Ishikawa (cell line): ENCODE results near the gene OR6S1.

Experiments
- EGR1 ChIP-seq: IDR thresholded peaks from 2 replicates; pipeline ENCODE4 v1.6.1; 2012
- EP300 ChIP-seq: IDR thresholded peaks from 2 replicates; pipeline ENCODE4 v1.6.1; 2012; ENCODE audit warnings: borderline replicate concordance
- TAF1 ChIP-seq: IDR thresholded peaks from 2 replicates; pipeline ENCODE4 v1.6.1; 2012; ENCODE audit warnings: low read depth, mild to moderate bottlenecking
- TF ChIP-seq, protein P1 (sequence below): IDR thresholded peaks from 2 replicates; pipeline ENCODE4 v1.6.1; 2012; ENCODE audit warnings: low read depth, mild to moderate bottlenecking

DNA sequence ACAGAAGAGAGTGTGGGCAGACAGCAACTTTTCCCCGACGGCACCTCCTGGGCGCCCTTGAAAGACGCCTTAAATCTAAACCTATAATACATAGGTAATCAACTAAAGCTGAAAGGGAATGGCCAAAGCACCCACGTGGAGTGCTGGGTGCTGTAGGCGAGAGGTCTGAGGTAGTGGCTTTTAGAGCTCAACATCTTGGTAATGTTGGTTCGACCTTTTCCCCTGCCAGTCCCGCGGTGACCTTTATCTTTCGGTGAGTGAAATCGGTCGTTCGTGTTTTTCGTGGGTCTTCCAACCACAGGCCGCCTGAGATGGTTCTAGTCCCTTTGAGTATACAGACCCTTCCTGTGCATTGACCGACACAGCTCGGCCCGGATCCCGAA is 9.1 kb downstream of the OR6S1 start:
- TF ChIP-seq, protein P1, sequence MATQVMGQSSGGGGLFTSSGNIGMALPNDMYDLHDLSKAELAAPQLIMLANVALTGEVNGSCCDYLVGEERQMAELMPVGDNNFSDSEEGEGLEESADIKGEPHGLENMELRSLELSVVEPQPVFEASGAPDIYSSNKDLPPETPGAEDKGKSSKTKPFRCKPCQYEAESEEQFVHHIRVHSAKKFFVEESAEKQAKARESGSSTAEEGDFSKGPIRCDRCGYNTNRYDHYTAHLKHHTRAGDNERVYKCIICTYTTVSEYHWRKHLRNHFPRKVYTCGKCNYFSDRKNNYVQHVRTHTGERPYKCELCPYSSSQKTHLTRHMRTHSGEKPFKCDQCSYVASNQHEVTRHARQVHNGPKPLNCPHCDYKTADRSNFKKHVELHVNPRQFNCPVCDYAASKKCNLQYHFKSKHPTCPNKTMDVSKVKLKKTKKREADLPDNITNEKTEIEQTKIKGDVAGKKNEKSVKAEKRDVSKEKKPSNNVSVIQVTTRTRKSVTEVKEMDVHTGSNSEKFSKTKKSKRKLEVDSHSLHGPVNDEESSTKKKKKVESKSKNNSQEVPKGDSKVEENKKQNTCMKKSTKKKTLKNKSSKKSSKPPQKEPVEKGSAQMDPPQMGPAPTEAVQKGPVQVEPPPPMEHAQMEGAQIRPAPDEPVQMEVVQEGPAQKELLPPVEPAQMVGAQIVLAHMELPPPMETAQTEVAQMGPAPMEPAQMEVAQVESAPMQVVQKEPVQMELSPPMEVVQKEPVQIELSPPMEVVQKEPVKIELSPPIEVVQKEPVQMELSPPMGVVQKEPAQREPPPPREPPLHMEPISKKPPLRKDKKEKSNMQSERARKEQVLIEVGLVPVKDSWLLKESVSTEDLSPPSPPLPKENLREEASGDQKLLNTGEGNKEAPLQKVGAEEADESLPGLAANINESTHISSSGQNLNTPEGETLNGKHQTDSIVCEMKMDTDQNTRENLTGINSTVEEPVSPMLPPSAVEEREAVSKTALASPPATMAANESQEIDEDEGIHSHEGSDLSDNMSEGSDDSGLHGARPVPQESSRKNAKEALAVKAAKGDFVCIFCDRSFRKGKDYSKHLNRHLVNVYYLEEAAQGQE, result no peak
- no peak for TF ChIP-seq EGR1
- no peak for TF ChIP-seq TAF1
- no peak for TF ChIP-seq EP300
